ENCODE results near the gene ADAM29.

DNA sequence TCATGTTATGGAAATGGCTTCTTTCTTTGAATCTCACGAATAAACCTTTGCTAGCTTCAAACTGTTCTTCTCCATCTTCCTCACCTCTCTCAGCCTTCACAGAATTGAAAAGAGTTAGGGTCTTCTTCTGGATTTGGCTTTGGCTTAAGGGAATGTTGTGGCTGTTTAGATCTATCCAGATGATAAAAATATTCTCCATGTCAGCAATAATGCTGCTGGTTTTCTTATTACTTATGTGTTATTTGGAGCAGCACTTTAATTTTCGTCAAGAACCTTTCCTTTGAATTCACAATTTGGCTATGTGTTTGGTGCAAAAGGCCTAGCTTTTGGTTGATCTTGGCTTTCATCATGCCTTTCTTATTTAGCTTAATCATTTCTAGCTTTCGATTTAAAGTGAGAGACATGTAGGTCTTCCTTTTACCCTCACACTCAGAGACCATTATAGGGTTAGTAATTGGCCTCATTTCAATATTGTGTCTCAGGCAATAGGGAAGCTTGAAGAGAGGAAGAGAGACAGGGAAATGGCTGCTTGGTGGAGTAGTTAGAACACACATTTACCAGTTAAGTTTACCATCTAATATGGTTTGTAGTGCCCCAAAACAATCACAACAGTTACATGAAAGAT is 5.1 kb upstream of the ADAM29 start:
- TF ChIP-seq, protein P1, sequence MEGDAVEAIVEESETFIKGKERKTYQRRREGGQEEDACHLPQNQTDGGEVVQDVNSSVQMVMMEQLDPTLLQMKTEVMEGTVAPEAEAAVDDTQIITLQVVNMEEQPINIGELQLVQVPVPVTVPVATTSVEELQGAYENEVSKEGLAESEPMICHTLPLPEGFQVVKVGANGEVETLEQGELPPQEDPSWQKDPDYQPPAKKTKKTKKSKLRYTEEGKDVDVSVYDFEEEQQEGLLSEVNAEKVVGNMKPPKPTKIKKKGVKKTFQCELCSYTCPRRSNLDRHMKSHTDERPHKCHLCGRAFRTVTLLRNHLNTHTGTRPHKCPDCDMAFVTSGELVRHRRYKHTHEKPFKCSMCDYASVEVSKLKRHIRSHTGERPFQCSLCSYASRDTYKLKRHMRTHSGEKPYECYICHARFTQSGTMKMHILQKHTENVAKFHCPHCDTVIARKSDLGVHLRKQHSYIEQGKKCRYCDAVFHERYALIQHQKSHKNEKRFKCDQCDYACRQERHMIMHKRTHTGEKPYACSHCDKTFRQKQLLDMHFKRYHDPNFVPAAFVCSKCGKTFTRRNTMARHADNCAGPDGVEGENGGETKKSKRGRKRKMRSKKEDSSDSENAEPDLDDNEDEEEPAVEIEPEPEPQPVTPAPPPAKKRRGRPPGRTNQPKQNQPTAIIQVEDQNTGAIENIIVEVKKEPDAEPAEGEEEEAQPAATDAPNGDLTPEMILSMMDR (IDR thresholded peaks at IDR 0.05; ENCODE audit: poor library complexity): no peak
- TF ChIP-seq EZH2phosphoT487 (IDR thresholded peaks at IDR 0.05; ENCODE audit: low read depth, severe bottlenecking, unreplicated experiment) (no peak), EZH2 (IDR thresholded peaks at IDR 0.05; ENCODE audit: borderline replicate concordance) (no peak)
